ENCODE measurements around the gene IL1RAPL1. TPM values are rescaled to one million over a fixed set of nuclear protein-coding genes. Genes with fewer than 3 reads are reported as not detected.

Gene IL1RAPL1
- polyA plus RNA-seq, 1 donor, result 0.34 TPM

- Histone ChIP-seq H3K4me3 (ENCODE audit: low read length) (no peak overlapping the region), H3K27ac (ENCODE audit: low read length) (no peak overlapping the region), H3K9me3 (ENCODE audit: control insufficient read depth, low read depth, low read length) (no peaks in the 10 kb centered on the region), H3K36me3 (ENCODE audit: control insufficient read depth, insufficient read depth, low read length) (no peaks in the 10 kb centered on the region), H3K4me1 (ENCODE audit: control insufficient read depth, insufficient read depth, low read length) (no peaks in the 10 kb centered on the region), H3K27me3 (ENCODE audit: control insufficient read depth, insufficient read depth, low read length) (no peaks in the 10 kb centered on the region)
- peak; percentile 0 to 9 for DNase-seq
- WGBS (ENCODE audit: insufficient coverage, low lambda C conversion rate), result no CpG with 5 or more reads among the region's 1 CpG
These were observed 410.6 kb downstream of the IL1RAPL1 start for GRCh38 chrX:28997706-28998463.

GRCh38 chrX:28998609-28999135 lies 411.4 kb downstream of the IL1RAPL1 start:
- DNase-seq, result no peak
- Histone ChIP-seq H3K4me3 (ENCODE audit: low read length) (no peak overlapping the region), H3K9me3 (ENCODE audit: control insufficient read depth, low read depth, low read length) (no peaks in the 10 kb centered on the region), H3K27ac (ENCODE audit: low read length) (no peak overlapping the region), H3K4me1 (ENCODE audit: control insufficient read depth, insufficient read depth, low read length) (no peaks in the 10 kb centered on the region), H3K27me3 (ENCODE audit: control insufficient read depth, insufficient read depth, low read length) (no peaks in the 10 kb centered on the region), H3K36me3 (ENCODE audit: control insufficient read depth, insufficient read depth, low read length) (no peaks in the 10 kb centered on the region)
- no CpG with 5 or more reads among the region's 3 CpGs for WGBS (ENCODE audit: insufficient coverage, low lambda C conversion rate)

DNA sequence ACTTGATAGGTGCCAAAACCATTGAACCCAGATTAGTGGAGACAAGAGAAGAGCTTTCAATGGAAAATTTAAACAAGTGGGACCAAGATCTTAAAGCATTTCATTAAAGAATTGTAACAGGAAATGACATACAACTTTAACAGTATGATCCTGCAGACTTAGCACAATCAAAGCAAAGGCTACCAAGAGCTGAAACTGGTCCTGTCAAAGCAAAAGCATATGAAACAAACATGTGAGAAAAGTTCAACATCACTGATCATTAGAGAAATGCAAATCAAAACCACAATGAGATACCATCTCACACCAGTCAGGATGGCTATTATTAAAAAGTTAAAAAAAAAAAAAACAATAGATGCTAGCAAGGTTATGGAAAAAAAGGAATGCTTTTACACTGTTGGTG lies 425.6 kb downstream of the IL1RAPL1 start:
- H3K4me3 ChIP-seq (ENCODE audit: low read length), result no peak overlapping the region

GRCh38 chrX:29023207-29023606 lies 436.0 kb downstream of the IL1RAPL1 start:
- H3K4me3 ChIP-seq (ENCODE audit: low read length), result no peak overlapping the region
- no peaks in the 10 kb centered on the region for H3K27me3 ChIP-seq (ENCODE audit: control insufficient read depth, insufficient read depth, low read length)
- H3K36me3 ChIP-seq (ENCODE audit: control insufficient read depth, insufficient read depth, low read length), result no peaks in the 10 kb centered on the region
- H3K9me3 ChIP-seq (ENCODE audit: control insufficient read depth, low read depth, low read length), result no peaks in the 10 kb centered on the region
- no peak for DNase-seq
- H3K27ac ChIP-seq (ENCODE audit: low read length), result no peak overlapping the region
- no peaks in the 10 kb centered on the region for H3K4me1 ChIP-seq (ENCODE audit: control insufficient read depth, insufficient read depth, low read length)

More for the DNA sequence above, 425.6 kb downstream of the IL1RAPL1 start:
- H3K27me3 ChIP-seq (ENCODE audit: control insufficient read depth, insufficient read depth, low read length), result no peaks in the 10 kb centered on the region
- H3K9me3 ChIP-seq (ENCODE audit: control insufficient read depth, low read depth, low read length), result no peaks in the 10 kb centered on the region
- DNase-seq, result no peak
- no peaks in the 10 kb centered on the region for H3K4me1 ChIP-seq (ENCODE audit: control insufficient read depth, insufficient read depth, low read length)
- no peaks in the 10 kb centered on the region for H3K36me3 ChIP-seq (ENCODE audit: control insufficient read depth, insufficient read depth, low read length)
- H3K27ac ChIP-seq (ENCODE audit: low read length), result no peak overlapping the region

GRCh38 chrX:29024871-29025270 lies 437.6 kb downstream of the IL1RAPL1 start:
- DNase-seq, result no peak
- 100% methylated on average over 1 of the region's 2 CpGs for WGBS (ENCODE audit: insufficient coverage, low lambda C conversion rate)
- Histone ChIP-seq H3K36me3 (ENCODE audit: control insufficient read depth, insufficient read depth, low read length) (no peaks in the 10 kb centered on the region), H3K27ac (ENCODE audit: low read length) (no peak overlapping the region), H3K9me3 (ENCODE audit: control insufficient read depth, low read depth, low read length) (no peaks in the 10 kb centered on the region), H3K4me1 (ENCODE audit: control insufficient read depth, insufficient read depth, low read length) (no peaks in the 10 kb centered on the region), H3K4me3 (ENCODE audit: low read length) (no peak overlapping the region), H3K27me3 (ENCODE audit: control insufficient read depth, insufficient read depth, low read length) (no peaks in the 10 kb centered on the region)

DNA sequence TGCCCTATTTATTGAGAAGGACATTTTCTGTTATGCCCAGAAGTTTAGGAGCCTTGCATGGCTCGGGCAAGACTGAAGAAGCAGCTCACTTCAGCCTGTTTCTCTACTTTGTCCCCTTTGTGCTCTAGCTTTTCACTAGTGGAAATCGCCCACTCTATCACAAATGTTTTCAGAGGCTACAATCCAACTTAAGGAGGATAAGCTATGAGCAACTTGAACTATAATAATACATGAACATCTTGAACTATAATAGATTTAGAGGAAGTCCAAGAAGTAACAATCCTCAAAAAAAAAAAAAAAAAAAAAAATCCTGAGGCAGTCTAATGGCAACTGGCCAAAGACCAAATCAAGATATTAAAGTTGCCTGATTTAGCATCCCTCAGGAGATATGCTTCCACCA lies 452.3 kb downstream of the IL1RAPL1 start:
- no peak overlapping the region for H3K27ac ChIP-seq (ENCODE audit: low read length)
- H3K36me3 ChIP-seq (ENCODE audit: control insufficient read depth, insufficient read depth, low read length), result no peaks in the 10 kb centered on the region
- no peaks in the 10 kb centered on the region for H3K4me1 ChIP-seq (ENCODE audit: control insufficient read depth, insufficient read depth, low read length)
- H3K9me3 ChIP-seq (ENCODE audit: control insufficient read depth, low read depth, low read length), result no peaks in the 10 kb centered on the region
- DNase-seq, result no peak
- WGBS (ENCODE audit: insufficient coverage, low lambda C conversion rate), result no CpG with 5 or more reads among the region's 2 CpGs
- H3K27me3 ChIP-seq (ENCODE audit: control insufficient read depth, insufficient read depth, low read length), result no peaks in the 10 kb centered on the region
- H3K4me3 ChIP-seq (ENCODE audit: low read length), result no peak overlapping the region

- H3K9me3 ChIP-seq (ENCODE audit: control insufficient read depth, low read depth, low read length), result no peaks in the 10 kb centered on the region
- no peak for DNase-seq
- no peak overlapping the region for H3K27ac ChIP-seq (ENCODE audit: low read length)
- H3K36me3 ChIP-seq (ENCODE audit: control insufficient read depth, insufficient read depth, low read length), result no peaks in the 10 kb centered on the region
- no CpG with 5 or more reads among the region's 1 CpG for WGBS (ENCODE audit: insufficient coverage, low lambda C conversion rate)
- H3K4me1 ChIP-seq (ENCODE audit: control insufficient read depth, insufficient read depth, low read length), result no peaks in the 10 kb centered on the region
- H3K27me3 ChIP-seq (ENCODE audit: control insufficient read depth, insufficient read depth, low read length), result no peaks in the 10 kb centered on the region
- no peak overlapping the region for H3K4me3 ChIP-seq (ENCODE audit: low read length)
These were observed 452.9 kb downstream of the IL1RAPL1 start for GRCh38 chrX:29040160-29040559.

GRCh38 chrX:29042341-29042740 lies 455.1 kb downstream of the IL1RAPL1 start:
- no CpG with 5 or more reads among the region's 2 CpGs for WGBS (ENCODE audit: insufficient coverage, low lambda C conversion rate)
- no peaks in the 10 kb centered on the region for H3K27me3 ChIP-seq (ENCODE audit: control insufficient read depth, insufficient read depth, low read length)
- H3K9me3 ChIP-seq (ENCODE audit: control insufficient read depth, low read depth, low read length), result no peaks in the 10 kb centered on the region
- no peak overlapping the region for H3K4me3 ChIP-seq (ENCODE audit: low read length)
- H3K4me1 ChIP-seq (ENCODE audit: control insufficient read depth, insufficient read depth, low read length), result no peaks in the 10 kb centered on the region
- H3K27ac ChIP-seq (ENCODE audit: low read length), result no peak overlapping the region
- no peaks in the 10 kb centered on the region for H3K36me3 ChIP-seq (ENCODE audit: control insufficient read depth, insufficient read depth, low read length)
- DNase-seq, result no peak

- no peak overlapping the region for H3K27ac ChIP-seq (ENCODE audit: low read length)
- no CpG with 5 or more reads among the region's 3 CpGs for WGBS (ENCODE audit: insufficient coverage, low lambda C conversion rate)
- DNase-seq, result no peak
- no peaks in the 10 kb centered on the region for H3K9me3 ChIP-seq (ENCODE audit: control insufficient read depth, low read depth, low read length)
- no peaks in the 10 kb centered on the region for H3K4me1 ChIP-seq (ENCODE audit: control insufficient read depth, insufficient read depth, low read length)
- H3K36me3 ChIP-seq (ENCODE audit: control insufficient read depth, insufficient read depth, low read length), result no peaks in the 10 kb centered on the region
- H3K27me3 ChIP-seq (ENCODE audit: control insufficient read depth, insufficient read depth, low read length), result no peaks in the 10 kb centered on the region
- no peak overlapping the region for H3K4me3 ChIP-seq (ENCODE audit: low read length)
These were observed 456.5 kb downstream of the IL1RAPL1 start for GRCh38 chrX:29043746-29044145.

- no peaks in the 10 kb centered on the region for H3K36me3 ChIP-seq (ENCODE audit: control insufficient read depth, insufficient read depth, low read length)
- DNase-seq, result no peak
- no CpG with 5 or more reads among the region's 7 CpGs for WGBS (ENCODE audit: insufficient coverage, low lambda C conversion rate)
- H3K4me3 ChIP-seq (ENCODE audit: low read length), result no peak overlapping the region
- no peaks in the 10 kb centered on the region for H3K27me3 ChIP-seq (ENCODE audit: control insufficient read depth, insufficient read depth, low read length)
- H3K4me1 ChIP-seq (ENCODE audit: control insufficient read depth, insufficient read depth, low read length), result no peaks in the 10 kb centered on the region
- H3K9me3 ChIP-seq (ENCODE audit: control insufficient read depth, low read depth, low read length), result no peaks in the 10 kb centered on the region
- H3K27ac ChIP-seq (ENCODE audit: low read length), result no peak overlapping the region
These were observed 457.4 kb downstream of the IL1RAPL1 start for GRCh38 chrX:29044423-29045184.
